ENCODE measurements around the gene DNAH1.

DNA sequence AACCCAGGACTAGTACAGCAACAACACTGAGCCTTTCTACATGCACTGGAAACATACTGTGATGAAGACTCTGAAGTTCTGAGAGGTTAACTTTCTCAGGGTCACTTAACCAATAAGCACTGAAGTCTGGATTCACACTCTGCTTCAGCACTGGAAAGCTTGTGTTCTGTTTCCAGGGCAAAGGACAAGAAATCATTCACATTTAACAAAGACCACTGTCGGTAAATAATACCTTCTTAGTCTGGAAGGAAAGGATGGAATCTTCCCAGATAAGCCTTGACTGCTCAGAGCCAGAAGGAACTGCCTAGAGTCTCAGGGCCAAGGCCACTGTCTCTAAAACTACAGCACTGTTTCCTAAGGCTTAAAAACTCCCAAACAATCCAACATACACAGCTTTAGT, 32.8 kb upstream of the DNAH1 start:
- TF ChIP-seq MXI1 (IDR thresholded peaks at IDR 0.05; ENCODE audit: borderline replicate concordance, low read depth, low read length): no peak
- TF ChIP-seq, protein P1, sequence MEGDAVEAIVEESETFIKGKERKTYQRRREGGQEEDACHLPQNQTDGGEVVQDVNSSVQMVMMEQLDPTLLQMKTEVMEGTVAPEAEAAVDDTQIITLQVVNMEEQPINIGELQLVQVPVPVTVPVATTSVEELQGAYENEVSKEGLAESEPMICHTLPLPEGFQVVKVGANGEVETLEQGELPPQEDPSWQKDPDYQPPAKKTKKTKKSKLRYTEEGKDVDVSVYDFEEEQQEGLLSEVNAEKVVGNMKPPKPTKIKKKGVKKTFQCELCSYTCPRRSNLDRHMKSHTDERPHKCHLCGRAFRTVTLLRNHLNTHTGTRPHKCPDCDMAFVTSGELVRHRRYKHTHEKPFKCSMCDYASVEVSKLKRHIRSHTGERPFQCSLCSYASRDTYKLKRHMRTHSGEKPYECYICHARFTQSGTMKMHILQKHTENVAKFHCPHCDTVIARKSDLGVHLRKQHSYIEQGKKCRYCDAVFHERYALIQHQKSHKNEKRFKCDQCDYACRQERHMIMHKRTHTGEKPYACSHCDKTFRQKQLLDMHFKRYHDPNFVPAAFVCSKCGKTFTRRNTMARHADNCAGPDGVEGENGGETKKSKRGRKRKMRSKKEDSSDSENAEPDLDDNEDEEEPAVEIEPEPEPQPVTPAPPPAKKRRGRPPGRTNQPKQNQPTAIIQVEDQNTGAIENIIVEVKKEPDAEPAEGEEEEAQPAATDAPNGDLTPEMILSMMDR (conservative IDR thresholded peaks at IDR 0.05; ENCODE audit: low read depth, low read length): no peak
- TF ChIP-seq RCOR1 (IDR thresholded peaks at IDR 0.05; ENCODE audit: insufficient replicate concordance, low read length): no peak
- TF ChIP-seq POLR2A (IDR thresholded peaks at IDR 0.05; ENCODE audit: low read depth, low read length): no peak
- no peak for TF ChIP-seq SMC3 (IDR thresholded peaks at IDR 0.05; ENCODE audit: low read depth, low read length)
- TF ChIP-seq MAZ (IDR thresholded peaks at IDR 0.05; ENCODE audit: borderline replicate concordance, low read depth, low read length): no peak
